OCI-LY1 (cell line): Measurements from ENCODE around the gene MACROD1.

Experiments
- H2AFZ ChIP-seq: fragments of 200-600 bp; sonication (generic), shearing (Covaris generic); 2 replicates; pipeline ENCODE4 v1.6.0; 2014; ENCODE audit warnings: antibody characterized with exemption, mild to moderate bottlenecking, low read length
- H3F3A ChIP-seq: fragments of 200-600 bp; sonication (generic), shearing (Covaris generic); 2 replicates; pipeline ENCODE4 v1.6.0; 2014; ENCODE audit warnings: mild to moderate bottlenecking, antibody characterized with exemption, low read length, moderate library complexity; ENCODE audit not compliant: insufficient read depth
- H3K27ac ChIP-seq: fragments of 200-600 bp; sonication (generic); 2 replicates; pipeline ENCODE4 v1.5.1; 2014; ENCODE audit warnings: low read length, mixed run types, mild to moderate bottlenecking, low read depth; ENCODE audit not compliant: poor library complexity, severe bottlenecking
- H3K27me3 ChIP-seq: fragments of 200-600 bp; sonication (generic); 2 replicates; pipeline ENCODE4 v1.6.0; 2014; ENCODE audit warnings: antibody characterized with exemption, mild to moderate bottlenecking, low read length, moderate library complexity; ENCODE audit not compliant: insufficient read depth
- H3K36me3 ChIP-seq: fragments of 200-600 bp; sonication (generic); 2 replicates; pipeline ENCODE4 v1.6.1; 2014; ENCODE audit warnings: mild to moderate bottlenecking, antibody characterized with exemption, low read length, moderate library complexity, mixed read lengths; ENCODE audit not compliant: insufficient read depth
- H3K4me1 ChIP-seq: fragments of 200-600 bp; sonication (generic); 2 replicates; pipeline ENCODE4 v1.5.1; 2014; ENCODE audit warnings: mild to moderate bottlenecking, low read length, moderate library complexity; ENCODE audit not compliant: insufficient read depth, severe bottlenecking
- H3K4me2 ChIP-seq: fragments of 200-600 bp; sonication (generic), shearing (Covaris generic); 2 replicates; pipeline ENCODE4 v1.6.1; 2014; ENCODE audit warnings: low read length
- H3K4me3 ChIP-seq: fragments of 200-600 bp; sonication (generic); 2 replicates; pipeline ENCODE4 v1.5.1; 2014; ENCODE audit warnings: low read length, low read depth, mild to moderate bottlenecking, mixed read lengths; ENCODE audit not compliant: poor library complexity, severe bottlenecking
- H3K79me2 ChIP-seq: fragments of 200-600 bp; shearing (Covaris generic); 2 replicates; pipeline ENCODE4 v1.6.1; 2016; ENCODE audit warnings: mixed run types, low read length, mixed read lengths; ENCODE audit not compliant: insufficient read depth
- H3K9ac ChIP-seq: fragments of 200-600 bp; sonication (generic), shearing (Covaris generic); 2 replicates; pipeline ENCODE4 v1.6.1; 2014; ENCODE audit warnings: mild to moderate bottlenecking, low read length, mixed read lengths
- H3K9me2 ChIP-seq: fragments of 200-600 bp; sonication (generic), shearing (Covaris generic); 2 replicates; pipeline ENCODE4 v1.6.1; 2014; ENCODE audit warnings: low read depth, mild to moderate bottlenecking, low read length, mixed read lengths
- H3K9me3 ChIP-seq: fragments of 200-600 bp; shearing (Covaris generic); 2 replicates; pipeline ENCODE4 v1.6.1; 2014; ENCODE audit warnings: low read length, mixed read lengths
- H4K20me1 ChIP-seq: fragments of 200-600 bp; sonication (generic), shearing (Covaris generic); 2 replicates; pipeline ENCODE4 v1.6.0; 2016; ENCODE audit warnings: mild to moderate bottlenecking, low read length; ENCODE audit not compliant: insufficient read depth
- EZH2 ChIP-seq: fragments of 200-600 bp; sonication (generic), shearing (Covaris generic); IDR thresholded peaks from 2 replicates; pipeline ENCODE4 v1.8.0; 2017; ENCODE audit warnings: borderline replicate concordance, mixed run types, mild to moderate bottlenecking, antibody characterized with exemption, low read length, moderate library complexity, mixed read lengths
- TF ChIP-seq, protein P1 (sequence below): fragments of 200-600 bp; sonication (generic), shearing (Covaris generic); IDR thresholded peaks from 2 replicates; pipeline ENCODE4 v1.5.1; 2017; ENCODE audit warnings: mild to moderate bottlenecking, antibody characterized with exemption, low read length, moderate library complexity, mixed read lengths

MACROD1 gene

DNA sequence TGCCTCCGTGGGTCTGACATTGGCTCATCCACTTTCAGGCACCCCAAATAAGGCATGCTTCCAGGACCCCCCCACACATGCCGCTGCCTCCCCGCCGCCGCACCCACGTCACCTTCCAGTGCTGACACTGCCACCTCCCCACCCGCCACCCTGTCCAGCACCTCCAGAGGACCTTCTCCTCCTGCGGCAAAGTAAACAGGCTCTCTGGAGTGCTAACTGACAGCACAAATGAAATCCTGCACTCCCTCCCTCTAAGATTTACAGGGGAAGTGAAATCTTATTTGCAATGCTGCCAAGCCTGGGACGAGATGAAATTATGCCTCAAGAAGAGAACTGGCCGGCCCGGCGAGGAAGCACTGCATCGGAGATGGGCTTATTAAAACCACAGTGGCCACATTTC, 35.3 kb downstream of the MACROD1 start:
- Histone ChIP-seq H3K27ac (no peak overlapping the region), H3K9ac (no peak overlapping the region), H3K4me1 (no peaks in the 10 kb centered on the region), H3K27me3 (0 out of 2 replicates have a peak, but pooled peaks cover 14% of the 10 kb centered on the region), H3K79me2 (no peaks in the 10 kb centered on the region), H3K36me3 (no peaks in the 10 kb centered on the region), H3K9me3 (no peaks in the 10 kb centered on the region), H3K4me3 (no peak overlapping the region), H3K4me2 (no peak overlapping the region), H4K20me1 (no peaks in the 10 kb centered on the region), H3K9me2 (no peaks in the 10 kb centered on the region), H2AFZ (no peak overlapping the region), H3F3A (no peaks in the 10 kb centered on the region)
- TF ChIP-seq, protein P1, sequence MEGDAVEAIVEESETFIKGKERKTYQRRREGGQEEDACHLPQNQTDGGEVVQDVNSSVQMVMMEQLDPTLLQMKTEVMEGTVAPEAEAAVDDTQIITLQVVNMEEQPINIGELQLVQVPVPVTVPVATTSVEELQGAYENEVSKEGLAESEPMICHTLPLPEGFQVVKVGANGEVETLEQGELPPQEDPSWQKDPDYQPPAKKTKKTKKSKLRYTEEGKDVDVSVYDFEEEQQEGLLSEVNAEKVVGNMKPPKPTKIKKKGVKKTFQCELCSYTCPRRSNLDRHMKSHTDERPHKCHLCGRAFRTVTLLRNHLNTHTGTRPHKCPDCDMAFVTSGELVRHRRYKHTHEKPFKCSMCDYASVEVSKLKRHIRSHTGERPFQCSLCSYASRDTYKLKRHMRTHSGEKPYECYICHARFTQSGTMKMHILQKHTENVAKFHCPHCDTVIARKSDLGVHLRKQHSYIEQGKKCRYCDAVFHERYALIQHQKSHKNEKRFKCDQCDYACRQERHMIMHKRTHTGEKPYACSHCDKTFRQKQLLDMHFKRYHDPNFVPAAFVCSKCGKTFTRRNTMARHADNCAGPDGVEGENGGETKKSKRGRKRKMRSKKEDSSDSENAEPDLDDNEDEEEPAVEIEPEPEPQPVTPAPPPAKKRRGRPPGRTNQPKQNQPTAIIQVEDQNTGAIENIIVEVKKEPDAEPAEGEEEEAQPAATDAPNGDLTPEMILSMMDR, result no peak
- no peak for TF ChIP-seq EZH2

- TF ChIP-seq, protein P1, result no peak
- no peak for TF ChIP-seq EZH2
- Histone ChIP-seq H3F3A (no peaks in the 10 kb centered on the region), H3K9ac (no peak overlapping the region), H3K9me3 (no peaks in the 10 kb centered on the region), H4K20me1 (no peaks in the 10 kb centered on the region), H2AFZ (no peak overlapping the region), H3K27ac (no peak overlapping the region), H3K27me3 (0 out of 2 replicates have a peak, but pooled peaks cover 14% of the 10 kb centered on the region), H3K4me3 (no peak overlapping the region), H3K79me2 (no peaks in the 10 kb centered on the region), H3K4me2 (no peak overlapping the region), H3K36me3 (no peaks in the 10 kb centered on the region), H3K9me2 (no peaks in the 10 kb centered on the region), H3K4me1 (no peaks in the 10 kb centered on the region)
Measured at GRCh38 chr11:64129403-64129802, 36.5 kb downstream of the MACROD1 start.

DNA sequence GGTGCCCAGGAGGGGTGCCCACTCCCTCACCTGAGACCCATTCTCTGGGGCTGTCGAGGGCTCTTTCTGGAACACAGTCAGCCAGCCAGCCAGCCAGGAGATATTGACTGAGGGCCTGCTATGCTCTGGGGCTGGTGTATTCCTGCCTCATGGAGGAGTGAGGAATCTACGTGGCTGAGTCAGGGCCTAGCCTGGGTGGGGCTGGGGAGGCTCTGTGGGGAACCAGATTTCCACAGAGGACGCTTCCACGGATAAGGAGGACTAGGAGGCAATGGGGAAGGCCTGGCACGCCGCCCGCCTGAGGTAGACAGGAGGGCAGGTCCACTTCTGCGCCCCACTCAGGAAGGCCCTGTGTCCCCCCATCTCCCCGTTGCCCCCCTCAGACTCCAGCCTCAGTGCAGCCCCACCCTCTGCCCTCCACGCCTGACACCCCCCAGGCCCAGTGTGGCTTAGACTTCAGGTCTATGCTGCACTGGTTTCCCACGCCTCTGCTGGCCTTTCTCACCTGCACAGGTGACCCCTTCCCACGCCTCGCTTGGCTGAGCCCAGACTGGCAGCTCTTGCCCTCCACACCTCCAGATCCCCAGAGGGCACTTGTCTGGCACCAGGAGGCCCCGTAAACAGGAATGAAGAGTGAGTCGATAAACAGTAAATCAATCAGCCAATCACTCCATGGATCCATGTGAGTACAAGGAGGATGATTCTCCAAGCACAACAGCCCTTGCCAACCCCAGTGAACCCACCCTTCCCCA, 37.5 kb downstream of the MACROD1 start:
- H3K4me2 ChIP-seq, result no peak overlapping the region
- H3K27ac ChIP-seq, result no peak overlapping the region
- no peaks in the 10 kb centered on the region for H3K9me3 ChIP-seq
- H3K36me3 ChIP-seq, result no peaks in the 10 kb centered on the region
- H3K79me2 ChIP-seq, result no peaks in the 10 kb centered on the region
- H3F3A ChIP-seq, result no peaks in the 10 kb centered on the region
- no peak overlapping the region for H3K4me3 ChIP-seq
- H3K9me2 ChIP-seq, result no peaks in the 10 kb centered on the region
- H3K27me3 ChIP-seq, result 0 out of 2 replicates have a peak, but pooled peaks cover 7% of the 10 kb centered on the region
- no peaks in the 10 kb centered on the region for H4K20me1 ChIP-seq
- no peaks in the 10 kb centered on the region for H3K4me1 ChIP-seq
- TF ChIP-seq EZH2, result no peak
- TF ChIP-seq, protein P1, result no peak
- no peak overlapping the region for H2AFZ ChIP-seq
- H3K9ac ChIP-seq, result no peak overlapping the region
